HL-60/S4 (cell line): ENCODE measurements around the gene PDZRN4.
"Not testable (repeated sequence)": the region's sequence is repeated elsewhere in the genome, so short reads cannot be mapped to it uniquely, and the experiment has no call there.

ENCODE experiments used
- in situ Hi-C: fragments of 300-500 bp; cut with MboI; formaldehyde crosslinking; loops from 2 replicates; pipeline ENCODE4 v1.14.3; 2022; ENCODE audit warnings: low sequenced_read_pairs

Gene PDZRN4

GRCh38 chr12:41615174-41615573, 427.1 kb downstream of the PDZRN4 start:
- in situ Hi-C loops = not testable (repeated sequence)

GRCh38 chr12:41619705-41620104, 431.6 kb downstream of the PDZRN4 start:
- in situ Hi-C loops = no loop called here

GRCh38 chr12:41621291-41621690, 433.2 kb downstream of the PDZRN4 start:
- in situ Hi-C loops = no loop called here
